Posterior cingulate gyrus (tissue), 11 donors: ENCODE data around the gene C10orf71.

ENCODE experiments used
- DNase-seq, 10 donors: peaks; one replicate each; pipeline versions ENCODE4 v3.0.0 to v3.0.0-alpha.2; 2020 to 2021; ENCODE audit warnings: mixed read lengths in 3 of 10
- intact Hi-C: fragments of 100-400 bp; cut with DNase I; formaldehyde crosslinking; loops from one replicate; pipeline ENCODE4 v1.15.1; 2023

Gene C10orf71

GRCh38 chr10:49328401-49329145, 29.6 kb downstream of the C10orf71 start:
- intact Hi-C loops, result no loop called here
- no peak for DNase-seq

DNA sequence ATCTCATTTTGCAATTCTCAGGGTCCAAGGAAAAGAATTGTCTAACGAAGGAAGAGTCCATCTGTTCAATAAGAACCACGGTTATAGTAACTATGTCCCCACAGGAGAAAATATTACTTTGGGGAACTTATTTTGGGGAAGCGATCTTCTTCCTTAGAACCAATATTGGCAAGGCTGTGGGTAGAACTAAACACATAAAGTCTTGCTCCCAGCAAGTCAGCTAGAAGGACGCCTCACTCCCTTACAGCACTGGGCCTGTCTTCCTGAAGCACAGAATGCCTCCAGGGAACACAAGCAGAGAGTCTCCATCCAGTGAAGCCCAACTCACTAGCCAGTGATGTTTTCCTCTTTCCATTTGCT, 30.2 kb downstream of the C10orf71 start:
- intact Hi-C loops, result no loop called here
- DNase-seq, result no peak

DNA sequence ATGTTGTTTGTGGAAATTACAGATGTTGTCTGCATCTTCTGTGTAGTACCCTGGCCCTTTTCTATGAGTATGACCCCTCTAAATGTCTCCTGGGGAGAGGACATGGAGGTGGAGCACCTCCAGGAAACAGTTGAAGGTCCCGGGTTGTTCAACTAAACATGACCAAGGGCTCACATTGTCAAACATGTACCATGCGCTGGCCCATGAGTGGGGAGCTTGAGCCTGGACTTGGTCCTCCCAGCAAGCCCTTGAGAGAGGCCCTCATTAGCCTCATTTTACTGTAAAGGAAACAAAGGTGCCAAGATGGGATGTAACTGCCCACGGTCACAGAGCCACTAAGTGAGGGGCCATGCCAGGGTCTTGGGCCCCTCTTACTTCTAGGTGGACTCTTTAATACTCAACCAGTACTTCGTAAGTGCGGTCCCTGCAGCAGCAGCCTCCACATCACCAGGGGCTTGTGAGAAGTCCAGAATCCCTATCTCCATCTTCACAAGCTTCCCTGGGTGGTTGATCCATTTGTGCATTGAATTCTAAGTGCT, 31.2 kb downstream of the C10orf71 start:
- intact Hi-C loops, result no loop called here

GRCh38 chr10:49331431-49331830, 32.5 kb downstream of the C10orf71 start:
- no peak for DNase-seq

More for the DNA sequence above, 31.2 kb downstream of the C10orf71 start:
- no peak for DNase-seq

GRCh38 chr10:49332333-49332732, 33.4 kb downstream of the C10orf71 start:
- DNase-seq, result no peak
- intact Hi-C loops, result no loop called here

More at GRCh38 chr10:49331431-49331830, 32.5 kb downstream of the C10orf71 start:
- intact Hi-C loops, result no loop called here

DNA sequence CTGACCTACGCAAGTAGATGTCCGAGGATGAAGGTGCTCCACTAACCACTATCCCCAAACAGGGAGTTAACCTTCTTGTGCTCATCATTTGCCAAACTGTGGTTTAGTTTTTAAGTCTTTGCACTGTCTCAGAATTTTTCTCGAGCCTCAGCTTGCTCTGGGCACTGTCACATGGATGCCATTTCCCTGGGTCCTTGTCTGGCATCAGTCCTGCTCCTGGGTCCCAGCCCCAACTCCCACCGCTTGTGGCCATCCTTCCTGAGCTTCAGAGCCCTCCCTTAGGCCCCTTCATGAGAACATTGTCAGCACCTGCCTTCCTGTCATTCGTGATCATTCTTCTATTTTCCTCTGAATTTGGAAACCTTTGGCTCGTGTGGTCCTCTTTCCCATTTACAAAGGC, 33.8 kb downstream of the C10orf71 start:
- no peak for DNase-seq
- intact Hi-C loops, result no loop called here

DNA sequence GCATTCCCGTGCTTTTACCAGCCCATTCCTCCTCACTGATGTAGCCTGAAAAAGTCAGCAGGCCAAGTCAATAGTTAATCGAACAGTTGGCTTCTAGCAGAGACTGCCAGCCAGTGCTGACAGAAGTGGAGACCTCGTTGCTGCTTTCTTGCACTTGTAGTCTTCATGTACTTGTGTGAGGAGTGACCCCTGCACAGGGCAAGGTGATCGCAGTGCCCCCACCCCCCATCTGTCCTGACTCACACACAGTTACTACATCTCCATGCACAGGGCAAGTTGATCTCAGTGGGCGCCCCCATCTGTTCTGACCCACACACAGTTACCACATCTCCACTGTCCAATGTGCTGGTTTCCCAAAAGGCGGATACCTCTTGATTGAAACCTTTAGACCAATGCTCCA, 34.2 kb downstream of the C10orf71 start:
- DNase-seq, result no peak
- intact Hi-C loops, result no loop called here

DNA sequence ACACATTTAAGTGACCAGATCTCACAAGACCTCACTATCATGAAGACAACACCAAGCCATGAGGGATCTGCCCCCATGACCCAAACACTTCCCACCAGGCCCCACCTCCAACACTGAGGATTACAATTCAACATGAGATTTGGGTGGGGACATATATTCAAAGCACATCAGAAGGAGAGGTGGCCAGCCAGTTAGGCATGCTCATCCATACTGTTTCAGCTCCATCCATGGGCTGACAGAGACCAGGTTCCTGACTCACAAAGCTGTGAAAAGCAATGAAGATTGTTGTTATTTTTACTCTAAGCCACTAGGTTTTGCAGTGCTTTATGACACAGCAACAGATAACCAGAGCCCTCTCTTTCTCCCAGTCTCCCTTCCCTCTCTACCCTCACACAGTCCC, 36.0 kb downstream of the C10orf71 start:
- DNase-seq, result no peak
- intact Hi-C loops, result no loop called here

- DNase-seq, result no peak
- intact Hi-C loops, result no loop called here
Measured at GRCh38 chr10:49335364-49335972, 36.5 kb downstream of the C10orf71 start.

DNA sequence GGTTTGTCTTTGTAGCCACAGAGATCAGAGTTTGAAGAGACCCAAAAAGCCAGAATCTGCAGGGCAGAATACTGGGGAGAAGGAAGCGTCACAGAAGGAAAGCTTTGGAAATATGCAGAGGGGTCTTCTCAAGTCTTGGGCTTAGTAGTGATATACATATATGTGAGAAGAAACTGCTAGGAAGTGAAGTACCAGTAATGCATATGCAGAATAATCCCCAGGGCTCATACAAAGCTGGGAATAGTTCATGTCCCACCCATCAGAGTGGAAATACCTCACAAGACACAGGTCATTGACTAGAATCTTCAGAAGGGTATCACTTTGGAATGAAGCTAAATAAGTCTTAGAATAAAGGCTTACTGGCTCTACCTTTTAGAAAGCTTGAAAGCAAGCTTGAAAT, 39.6 kb downstream of the C10orf71 start:
- intact Hi-C loops, result no loop called here
- DNase-seq, result no peak

DNA sequence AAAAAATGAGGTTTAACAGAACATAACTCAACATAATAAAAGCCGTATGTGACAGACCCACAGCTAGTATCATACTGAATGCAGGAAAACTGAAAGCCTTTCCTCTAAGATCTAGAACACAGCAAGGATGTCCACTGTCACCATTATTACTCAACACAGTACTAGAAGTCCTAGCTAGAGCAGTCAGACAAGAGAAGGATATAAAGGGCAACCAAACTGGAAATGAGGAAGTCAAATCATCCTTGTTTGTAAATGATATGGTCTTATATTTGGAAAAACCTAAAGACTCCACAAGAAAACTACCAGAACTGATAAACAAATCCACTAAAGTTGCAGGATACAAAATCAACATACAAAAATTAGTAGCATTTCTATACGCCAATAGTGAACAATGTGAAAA, 45.9 kb downstream of the C10orf71 start:
- intact Hi-C loops, result no loop called here
- DNase-seq, result no peak

DNA sequence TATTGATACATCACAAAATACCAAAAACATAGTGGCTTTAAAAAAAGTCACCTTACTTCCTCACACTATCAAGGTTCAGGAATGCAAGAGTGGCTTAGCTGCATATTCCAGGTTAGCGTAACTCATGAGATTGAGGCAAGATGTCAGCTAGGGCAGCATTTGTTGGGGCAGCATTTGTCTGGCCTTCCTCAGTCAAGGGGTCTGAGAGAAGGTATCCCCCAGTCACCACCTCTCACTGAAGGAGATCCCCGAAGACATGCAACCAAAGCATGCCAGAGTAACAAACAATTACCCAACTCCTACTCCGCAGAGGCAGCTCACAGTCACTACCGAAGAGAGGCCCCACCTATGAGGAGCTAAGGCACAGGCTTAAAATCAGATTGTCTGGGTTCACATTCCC, 48.4 kb downstream of the C10orf71 start:
- no peak for DNase-seq

DNA sequence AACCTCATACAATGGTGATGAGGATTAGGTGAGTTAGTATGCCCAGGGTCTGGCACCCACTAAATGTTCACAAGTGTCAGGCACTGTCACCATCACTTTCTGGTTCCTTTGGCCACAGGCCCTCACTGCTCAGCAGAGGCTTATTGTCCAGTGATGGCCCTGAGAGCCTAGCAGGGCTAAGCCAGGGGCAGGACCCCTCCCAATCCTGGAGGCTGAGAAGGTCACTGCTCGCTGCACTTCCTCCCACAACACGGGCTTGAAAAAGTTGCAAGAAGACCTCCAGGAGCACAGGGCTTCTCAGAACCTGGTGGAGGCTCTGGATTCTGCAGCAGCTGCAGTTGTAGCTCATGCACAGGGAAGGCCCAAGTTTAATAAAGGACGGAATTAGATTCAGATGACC, 48.9 kb downstream of the C10orf71 start:
- DNase-seq, result no peak
- intact Hi-C loops, result no loop called here

More for the DNA sequence above, 48.4 kb downstream of the C10orf71 start:
- intact Hi-C loops, result no loop called here

- no peak for DNase-seq
- intact Hi-C loops, result no loop called here
Measured at GRCh38 chr10:49348593-49348992, 49.6 kb downstream of the C10orf71 start.

GRCh38 chr10:49349390-49349789, 50.4 kb downstream of the C10orf71 start:
- intact Hi-C loops, result no loop called here
- no peak for DNase-seq

GRCh38 chr10:49350138-49350537, 51.2 kb downstream of the C10orf71 start:
- intact Hi-C loops, result no loop called here
- no peak for DNase-seq

DNA sequence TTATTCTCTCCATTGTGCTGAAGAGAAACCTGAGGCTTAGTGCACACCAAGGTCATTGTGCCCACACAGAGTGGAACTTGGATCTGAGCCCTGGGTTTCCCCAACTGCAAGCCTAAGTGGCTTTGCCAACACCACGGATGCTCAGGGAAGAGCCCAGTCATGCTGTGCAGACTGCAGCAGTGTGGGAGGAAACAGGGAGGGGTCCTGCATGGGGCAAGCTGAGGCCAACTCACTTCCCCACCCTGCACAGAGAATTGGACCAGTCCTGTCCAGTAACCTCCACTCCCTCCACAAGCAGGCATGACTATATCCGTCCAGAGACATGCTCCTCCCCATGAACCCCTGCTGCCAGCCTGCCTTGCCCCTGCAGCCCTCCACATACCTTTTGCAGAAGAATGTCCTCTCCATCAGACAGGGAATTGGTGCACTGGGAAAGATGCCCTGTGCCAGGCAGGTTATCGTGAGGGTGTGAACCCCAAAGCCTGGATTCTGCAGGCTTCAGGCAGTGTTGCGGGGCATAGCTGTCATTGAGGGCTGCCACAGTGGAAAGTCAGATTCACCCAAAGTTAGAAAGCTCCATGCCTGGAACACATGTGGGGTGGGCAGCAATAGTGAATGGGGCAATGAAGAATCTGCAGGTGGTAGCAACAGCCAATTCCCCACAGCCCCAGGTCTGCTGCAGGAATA, 52.0 kb downstream of the C10orf71 start:
- no peak for DNase-seq
- intact Hi-C loops, result no loop called here

DNA sequence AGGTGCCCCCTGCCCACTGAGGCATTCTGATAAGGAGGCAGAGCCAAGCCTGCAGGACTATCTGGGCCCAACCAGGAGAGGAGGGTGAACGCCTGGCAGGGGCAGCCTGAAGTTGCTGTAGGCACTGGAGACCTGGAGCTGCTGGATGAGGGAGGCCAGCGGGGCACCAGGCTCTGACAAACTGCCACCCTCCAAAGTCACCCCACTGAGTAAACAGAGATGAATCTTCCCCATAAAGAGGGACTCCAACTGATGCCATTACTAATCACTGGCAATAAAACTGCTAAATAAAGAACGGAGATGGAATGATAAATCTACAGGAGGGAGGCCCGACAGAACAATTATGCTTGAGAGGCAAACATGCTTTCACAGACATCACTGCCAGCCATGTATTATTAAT, 52.7 kb downstream of the C10orf71 start:
- intact Hi-C loops, result no loop called here
- DNase-seq, result no peak

DNA sequence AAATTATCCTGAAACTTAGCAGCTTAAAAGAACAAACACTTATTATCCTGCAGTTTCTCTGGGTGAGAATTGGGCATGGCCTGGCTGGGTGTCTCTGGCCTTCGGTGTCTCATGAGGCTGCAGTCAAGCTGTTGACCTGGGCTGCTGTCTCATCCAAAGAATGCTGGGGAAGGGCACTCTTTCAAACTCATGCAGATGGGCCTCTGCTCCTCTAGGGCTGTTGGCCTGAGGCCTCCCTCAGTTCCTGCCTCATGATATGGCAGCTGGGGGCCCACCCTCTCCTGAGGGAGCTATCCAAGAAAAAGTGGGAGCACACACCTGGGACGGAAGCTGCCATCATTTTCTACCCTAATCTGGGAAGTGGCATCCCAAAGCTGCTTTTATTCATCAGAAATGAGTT, 53.4 kb downstream of the C10orf71 start:
- no peak for DNase-seq
- intact Hi-C loops, result no loop called here

- DNase-seq, result no peak
- intact Hi-C loops, result no loop called here
Measured at GRCh38 chr10:49353026-49353894, 54.3 kb downstream of the C10orf71 start.
